Endometrial microvascular endothelial cells (primary cell): ENCODE measurements around the gene COX15. TPM values are rescaled to one million over a fixed set of nuclear protein-coding genes. Genes with fewer than 3 reads are reported as not detected.
"Not testable (repeated sequence)": the region's sequence is repeated elsewhere in the genome, so short reads cannot be mapped to it uniquely, and the experiment has no call there.

Experiments
- in situ Hi-C: cut with HindIII; loops from 2 replicates; pipeline ENCODE4 v1.10.0; 2017; ENCODE audit warnings: low sequenced_read_pairs, low pct_unique_long_range_greater_than_20kb; ENCODE audit errors: inconsistent ontology term
- total RNA-seq: library from RNA; depleted of rRNA; stranded (reverse); fragments of >200 nt; gene quantifications from one replicate; pipeline ENCODE4 v1.2.3, GENCODE V29; 2015; ENCODE audit errors: inconsistent ontology term

The COX15 gene
- total RNA-seq, 1 donor from 2014 or later = 39.1 TPM

DNA sequence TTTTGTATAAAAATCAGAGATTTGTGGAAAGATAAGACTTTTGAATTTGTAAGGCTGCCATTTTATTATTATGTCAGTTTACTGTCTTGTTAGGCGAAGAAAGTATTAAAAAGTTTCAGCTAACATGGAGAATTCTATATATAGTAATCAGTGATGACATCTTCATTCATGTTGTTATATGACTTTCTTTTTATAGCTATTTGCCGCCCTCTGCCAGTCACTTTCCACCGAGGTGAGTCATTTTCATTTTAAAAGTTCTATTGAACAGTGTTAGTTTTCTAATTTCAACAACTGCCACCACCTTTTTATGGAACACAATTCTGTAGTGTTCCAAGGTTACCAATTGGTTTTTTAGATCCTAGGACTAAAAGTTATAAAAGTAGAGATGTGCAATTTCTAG lies 11.9 kb upstream of the COX15 start:
- in situ Hi-C loops = no loop called here

DNA sequence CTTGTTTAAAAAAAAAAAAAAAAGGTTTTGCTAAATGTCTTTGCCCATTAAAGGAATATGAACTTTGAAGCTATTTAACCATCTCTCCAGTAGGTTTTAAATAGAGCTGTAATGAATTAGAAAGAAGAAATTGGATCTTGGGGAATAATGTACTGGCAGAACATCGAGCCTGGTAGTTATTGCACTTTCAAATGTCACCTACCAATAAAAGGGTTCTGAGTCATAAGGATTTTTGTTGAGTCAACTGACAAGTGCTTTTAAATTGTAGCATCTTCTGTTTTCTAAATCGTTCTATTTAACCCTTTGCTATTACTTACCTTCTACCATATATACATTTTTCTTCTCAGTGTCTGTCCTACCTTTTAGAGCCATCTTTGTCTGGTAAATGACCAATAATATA lies 10.8 kb upstream of the COX15 start:
- in situ Hi-C loops = no loop called here

DNA sequence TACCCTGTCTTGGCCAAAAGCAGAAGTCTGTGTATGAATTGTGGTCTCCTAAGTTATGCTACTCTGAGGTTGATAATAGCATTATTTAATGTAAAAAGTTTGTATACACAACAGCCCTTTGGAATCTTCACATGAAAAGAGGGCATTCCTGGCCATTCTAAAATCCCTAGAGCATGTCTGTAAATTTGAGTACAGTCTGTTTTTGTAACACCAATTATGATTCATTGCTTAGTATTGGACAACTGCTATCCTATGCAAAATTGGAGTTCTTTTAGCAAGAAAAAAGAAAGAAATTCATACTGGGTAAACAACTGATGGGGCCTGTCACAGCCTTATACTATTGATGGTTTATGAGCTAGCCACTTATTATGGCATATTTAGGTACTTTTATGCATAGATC lies 10.3 kb upstream of the COX15 start:
- in situ Hi-C loops = no loop called here

DNA sequence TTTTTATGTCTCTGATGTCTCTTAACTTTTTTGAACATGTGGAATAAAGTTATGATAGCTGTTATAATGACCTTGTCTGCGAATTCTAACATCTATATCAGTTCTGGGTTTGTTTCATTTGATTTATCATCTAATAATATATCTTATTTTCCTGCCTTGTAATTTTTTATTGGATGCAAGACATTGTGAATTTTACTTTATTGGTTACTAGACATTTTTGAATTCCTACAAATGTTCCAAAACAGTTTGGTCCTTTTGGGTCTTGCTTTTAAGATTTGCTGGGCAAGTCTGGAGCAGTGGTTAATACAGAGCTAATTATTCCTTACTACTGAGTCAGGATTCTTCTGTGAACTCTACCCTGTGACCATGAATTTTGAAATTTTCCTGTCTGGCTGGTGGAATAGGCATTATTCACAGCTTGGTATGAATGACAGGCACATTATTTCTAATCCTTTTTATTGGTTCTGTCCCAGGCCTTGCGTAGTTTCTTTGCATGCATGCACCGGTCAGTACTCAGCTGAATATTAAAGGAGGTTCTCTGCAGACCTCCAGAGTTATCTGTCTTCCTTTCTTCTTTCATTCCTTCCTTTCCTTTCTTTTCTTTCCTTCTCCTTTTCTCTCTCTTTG lies 9.1 kb upstream of the COX15 start:
- in situ Hi-C loops = no loop called here

DNA sequence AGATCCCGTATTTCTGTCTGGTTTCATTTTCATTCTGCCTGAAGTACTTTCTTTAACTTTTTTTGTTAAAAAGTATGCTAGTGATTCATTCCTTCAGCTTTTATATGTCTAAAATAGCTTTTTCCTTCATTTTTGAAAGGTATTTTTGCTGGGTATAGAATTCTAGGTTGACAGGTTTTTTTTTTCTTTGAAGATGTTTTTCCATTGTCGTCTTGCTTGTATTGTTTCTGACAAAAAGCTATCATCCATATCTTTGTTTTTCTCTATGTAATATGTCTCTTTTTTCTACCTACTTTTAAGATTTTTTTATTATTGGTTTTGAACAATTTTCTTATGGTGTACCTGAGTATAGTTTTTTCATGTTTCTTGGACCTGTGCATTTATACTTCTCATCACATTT lies 8.3 kb upstream of the COX15 start:
- in situ Hi-C loops = no loop called here

DNA sequence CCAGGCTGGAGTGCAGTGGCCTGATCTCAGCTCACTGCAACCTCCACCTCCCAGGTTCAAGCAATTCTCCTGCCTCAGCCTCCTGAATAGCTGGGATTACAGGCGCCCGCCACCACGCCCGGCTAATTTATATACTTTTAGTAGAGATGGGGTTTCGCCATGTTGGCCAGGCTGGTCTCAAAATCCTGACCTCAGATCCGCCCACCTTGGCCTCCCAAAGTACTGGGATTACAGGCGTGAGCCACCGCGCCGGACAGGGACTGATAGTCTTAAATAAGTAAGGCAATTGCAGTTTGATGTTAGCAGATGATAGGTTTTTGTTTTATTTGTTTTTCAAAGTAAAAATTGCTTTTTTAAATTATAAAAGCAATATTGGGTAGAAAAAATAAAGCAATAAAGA lies 2.2 kb upstream of the COX15 start:
- in situ Hi-C loops = not testable (repeated sequence)

DNA sequence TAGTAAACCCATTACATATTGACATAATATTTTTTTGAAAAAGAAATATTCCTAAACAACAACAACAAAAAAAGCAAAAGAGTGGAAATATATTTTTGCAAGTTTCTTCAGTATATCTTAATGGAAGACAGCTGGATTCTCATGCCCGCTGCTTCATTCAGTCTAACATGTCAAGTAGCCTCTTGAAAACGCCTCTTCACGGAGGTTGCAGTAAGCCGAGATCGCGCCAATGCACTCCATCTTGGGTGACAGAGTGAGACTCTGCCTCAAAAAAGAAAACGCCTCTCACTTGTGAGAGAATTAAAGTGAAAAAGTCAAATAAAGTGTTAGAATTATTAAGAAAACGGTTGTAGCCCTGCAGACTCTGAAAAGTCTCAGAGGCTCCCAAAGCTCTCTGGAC lies 1.4 kb upstream of the COX15 start:
- in situ Hi-C loops = no loop called here

DNA sequence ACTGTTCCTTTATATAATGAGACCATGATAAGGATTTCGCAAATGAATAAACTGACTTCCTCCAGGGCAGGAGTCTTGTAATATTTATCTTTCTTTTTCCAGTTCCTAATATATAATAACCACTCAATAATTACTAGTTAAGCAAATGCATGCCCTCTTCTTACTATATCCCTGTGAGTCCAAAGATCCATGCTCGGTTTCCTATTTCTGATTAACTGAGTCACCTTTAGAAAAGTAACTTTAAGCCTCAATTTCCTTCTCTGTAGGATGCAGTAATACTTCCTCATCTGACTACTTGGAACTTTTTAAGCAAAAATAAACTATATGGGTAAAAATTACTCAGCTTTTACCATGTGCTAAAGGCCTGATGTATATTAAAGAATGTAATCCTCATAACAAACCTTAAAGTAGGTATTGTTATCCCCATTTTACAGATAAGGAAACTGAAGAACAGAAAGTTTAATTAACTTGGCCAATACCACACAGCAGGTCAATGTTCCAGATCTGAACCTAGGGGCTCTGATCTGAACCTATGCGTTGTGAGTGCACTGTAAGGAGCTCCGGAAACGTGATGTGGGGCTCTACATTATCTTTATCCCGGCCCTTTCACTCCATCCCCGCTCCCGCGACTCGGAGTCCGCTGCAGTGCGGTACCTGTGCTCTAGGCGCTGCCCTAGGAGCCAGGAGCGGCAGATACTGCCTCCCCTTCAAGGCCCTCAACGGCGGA lies 458 bp downstream of the COX15 start:
- in situ Hi-C loops = no loop called here

DNA sequence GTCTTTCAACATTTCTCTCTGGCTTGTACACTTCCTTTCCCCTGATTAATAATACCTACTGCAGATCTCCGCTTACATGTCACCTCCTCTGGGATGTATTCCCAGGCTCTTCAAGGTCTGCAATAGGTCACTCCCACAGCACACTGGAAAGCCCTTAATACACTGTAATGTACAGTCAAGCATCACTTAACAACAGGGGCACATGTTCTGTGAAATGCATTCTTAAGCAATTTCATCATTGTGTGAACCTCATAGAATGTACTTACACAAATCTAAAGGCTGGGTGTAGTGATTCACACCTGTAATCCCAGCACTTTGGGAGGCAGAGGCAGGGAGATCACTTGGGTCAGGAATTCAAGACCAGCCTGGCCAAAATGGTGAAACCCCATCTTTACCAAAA lies 1.9 kb downstream of the COX15 start:
- in situ Hi-C loops = no loop called here

DNA sequence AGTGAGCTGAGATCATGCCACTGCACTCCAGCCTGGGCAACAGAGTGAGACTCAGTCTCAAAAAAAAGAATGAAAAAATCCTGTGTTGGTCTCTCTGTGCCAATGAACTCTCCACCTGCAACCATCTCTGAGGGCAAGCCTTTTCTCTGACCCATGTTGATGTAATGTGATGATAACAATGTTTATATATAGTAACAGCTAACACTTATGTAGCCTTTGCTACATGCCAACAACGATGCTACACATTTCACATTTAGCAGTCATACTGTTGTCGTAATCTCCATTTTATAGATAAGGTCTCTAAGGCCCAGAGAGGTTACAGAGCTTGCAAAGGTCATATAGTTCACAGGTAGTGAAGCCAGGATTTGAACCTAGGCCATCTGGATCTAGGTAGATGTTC lies 11.5 kb downstream of the COX15 start:
- in situ Hi-C loops = no loop called here

DNA sequence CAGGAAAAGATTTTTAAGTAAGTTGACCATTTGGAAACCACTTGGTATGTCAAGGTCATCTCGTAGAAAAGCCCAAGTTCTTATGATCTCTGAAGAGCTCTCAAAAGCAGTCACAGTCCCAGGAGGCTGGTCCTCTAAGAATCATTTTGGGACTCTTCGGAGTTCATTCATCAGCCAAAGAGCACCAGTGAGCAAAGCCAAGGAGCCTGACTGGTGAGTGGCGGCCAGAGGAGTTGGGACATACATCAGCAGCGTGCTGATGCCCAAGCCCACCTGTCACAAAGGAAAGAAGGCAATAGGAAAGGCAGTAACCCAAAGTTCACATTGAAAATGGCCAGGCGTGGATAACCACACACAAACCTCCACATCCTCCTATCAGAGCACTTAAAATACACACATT lies 17.5 kb downstream of the COX15 start:
- in situ Hi-C loops = no loop called here

DNA sequence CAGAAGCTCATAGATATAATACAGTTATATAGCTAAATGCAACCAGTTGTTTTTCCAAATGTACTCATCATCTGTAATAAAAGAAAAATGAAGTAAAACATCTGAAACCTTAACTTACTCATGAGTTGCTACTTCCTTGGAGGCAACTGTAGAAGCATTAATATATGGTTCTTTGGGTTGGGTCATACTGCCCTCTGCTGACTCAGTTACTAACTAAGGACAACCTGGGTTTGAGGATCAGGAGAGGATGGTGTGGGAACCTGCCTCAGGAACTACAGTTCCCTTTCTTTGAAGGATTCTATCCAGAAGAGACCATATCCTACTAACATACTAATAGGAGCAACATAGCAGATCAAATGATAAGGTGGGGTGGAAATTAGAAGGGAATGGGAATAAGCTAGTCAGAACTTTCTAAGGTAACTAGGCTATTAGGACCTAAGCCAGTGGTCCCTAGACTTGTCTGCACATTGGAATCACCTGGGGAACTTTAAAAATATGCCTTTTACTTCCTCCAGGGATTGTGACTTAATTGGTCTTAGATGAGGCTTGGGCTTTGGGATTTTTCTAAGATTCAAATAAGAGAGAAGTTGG lies 20.7 kb downstream of the COX15 start:
- in situ Hi-C loops = no loop called here

DNA sequence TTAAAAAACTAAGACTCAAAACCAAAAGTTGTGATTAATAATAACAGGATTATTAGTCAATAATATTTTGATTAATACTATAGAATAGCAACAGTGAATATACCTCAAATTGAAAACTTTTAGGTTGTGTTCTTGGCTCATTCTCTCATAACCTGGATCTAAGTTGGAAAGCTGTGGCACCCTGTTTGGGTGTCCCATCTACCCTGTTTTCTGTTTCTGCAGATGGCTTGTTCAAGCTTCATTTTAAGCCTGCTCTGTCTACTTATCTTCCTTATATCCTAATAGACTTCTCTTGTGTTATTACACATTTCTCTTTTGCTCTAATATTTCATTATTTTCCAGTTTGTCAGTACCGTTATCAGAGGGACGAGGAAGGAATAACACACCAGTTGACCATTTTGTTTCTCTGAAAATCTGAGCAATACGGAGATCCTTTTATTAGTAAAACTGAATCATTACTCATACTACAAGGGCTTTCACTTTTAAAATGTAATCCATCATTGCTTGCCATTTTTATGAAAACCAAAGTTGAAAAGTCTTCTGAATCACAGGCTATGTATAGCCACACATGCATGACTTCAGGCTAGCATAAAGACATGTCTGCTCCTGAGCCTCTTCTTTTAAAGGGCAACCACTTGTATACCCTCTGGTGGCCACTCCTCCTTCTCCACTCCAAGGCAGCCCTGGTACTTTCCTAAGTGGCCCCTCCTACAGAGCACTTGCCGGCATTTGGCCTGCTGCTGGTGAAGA lies 22.3 kb downstream of the COX15 start:
- in situ Hi-C loops = no loop called here

DNA sequence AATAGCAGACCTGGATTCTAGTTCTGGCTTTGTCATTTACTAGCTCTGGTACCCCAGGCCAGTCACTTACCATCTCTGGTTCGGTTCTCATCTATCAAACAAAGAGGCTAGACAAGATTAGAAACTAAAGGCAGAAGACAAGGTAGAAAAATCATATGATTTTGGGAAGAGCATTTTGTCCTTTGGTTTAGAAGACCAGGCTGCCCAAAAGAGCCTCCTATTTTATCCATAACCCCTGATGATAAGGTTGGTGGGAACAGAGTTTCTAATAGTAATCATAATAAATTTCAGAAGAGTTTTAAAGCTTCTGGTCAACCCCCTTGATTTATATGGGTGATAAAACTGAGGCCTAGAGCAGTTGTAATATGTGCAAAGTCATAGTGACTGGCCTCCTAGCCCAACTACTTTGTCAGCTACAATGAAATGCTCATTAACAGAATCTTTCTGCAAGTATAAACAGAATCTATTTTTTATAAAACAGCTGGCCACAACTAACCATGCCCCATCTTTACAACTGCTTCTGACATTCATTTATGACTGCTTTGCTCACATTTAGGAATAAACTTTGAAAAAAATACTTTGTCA lies 23.4 kb downstream of the COX15 start:
- in situ Hi-C loops = no loop called here

DNA sequence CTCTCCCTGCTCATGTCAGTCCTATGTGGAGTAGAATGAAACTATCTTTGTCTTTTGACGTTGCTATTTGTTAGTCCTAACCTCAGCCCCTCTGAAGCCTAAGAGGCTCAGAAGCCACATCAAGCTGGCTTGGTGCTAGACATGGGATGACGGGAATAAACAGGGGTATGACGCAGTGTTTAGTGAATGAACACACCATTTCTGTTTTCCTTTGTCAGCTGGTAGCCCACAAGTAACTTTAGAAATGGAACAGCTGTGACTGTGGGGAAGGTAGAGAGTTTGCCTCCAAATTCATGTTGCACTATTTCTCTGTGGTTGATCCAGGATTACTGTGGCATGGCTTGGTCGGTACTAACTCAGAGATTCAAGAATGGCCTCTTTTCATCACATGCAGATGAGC lies 31.3 kb downstream of the COX15 start:
- in situ Hi-C loops = no loop called here

DNA sequence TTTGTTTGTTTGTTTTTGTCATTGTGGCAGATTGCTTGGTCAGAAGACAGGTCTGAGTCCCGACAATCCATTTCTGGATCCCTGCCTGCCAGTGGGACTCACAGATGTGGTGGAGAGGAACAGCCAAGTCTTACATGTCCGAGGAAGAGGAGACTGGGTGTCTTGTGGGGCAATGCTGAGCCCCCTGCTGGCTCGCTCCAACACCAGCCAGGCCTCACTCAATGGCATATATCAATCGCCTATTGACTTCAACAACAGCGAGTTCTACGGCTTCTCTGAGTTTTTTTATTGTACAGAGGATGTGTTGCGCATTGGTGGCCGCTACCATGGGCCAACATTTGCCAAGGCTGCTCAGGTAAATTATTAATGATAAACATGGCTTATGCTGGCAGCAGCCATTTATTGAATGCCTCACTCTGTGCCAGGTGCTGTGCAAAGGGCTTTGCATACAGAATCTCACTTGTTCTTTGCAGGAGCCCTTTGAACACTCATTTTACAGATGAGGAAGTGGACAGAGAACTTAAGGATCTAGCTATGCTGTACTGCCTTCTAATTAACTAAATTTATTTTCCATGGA lies 33.3 kb downstream of the COX15 start:
- in situ Hi-C loops = no loop called here

DNA sequence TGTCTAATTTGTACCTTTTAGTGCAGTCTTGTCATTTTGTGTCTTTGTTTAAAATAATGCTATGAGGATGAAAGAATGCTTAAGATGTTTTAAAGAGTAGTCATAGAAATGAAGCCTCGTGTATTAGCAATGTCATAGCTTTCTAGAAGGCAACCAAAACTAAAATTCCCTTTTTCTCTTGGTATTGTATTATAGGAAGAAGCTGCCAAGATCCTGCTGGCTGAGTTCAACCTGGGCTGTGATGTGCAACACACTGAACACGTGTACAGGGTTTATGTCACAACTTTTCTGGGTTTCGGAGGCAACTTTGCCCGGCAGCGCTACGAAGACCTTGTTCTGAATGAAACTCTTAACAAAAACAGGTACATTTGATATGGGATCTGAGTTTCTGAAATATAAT lies 36.2 kb downstream of the COX15 start:
- in situ Hi-C loops = no loop called here

DNA sequence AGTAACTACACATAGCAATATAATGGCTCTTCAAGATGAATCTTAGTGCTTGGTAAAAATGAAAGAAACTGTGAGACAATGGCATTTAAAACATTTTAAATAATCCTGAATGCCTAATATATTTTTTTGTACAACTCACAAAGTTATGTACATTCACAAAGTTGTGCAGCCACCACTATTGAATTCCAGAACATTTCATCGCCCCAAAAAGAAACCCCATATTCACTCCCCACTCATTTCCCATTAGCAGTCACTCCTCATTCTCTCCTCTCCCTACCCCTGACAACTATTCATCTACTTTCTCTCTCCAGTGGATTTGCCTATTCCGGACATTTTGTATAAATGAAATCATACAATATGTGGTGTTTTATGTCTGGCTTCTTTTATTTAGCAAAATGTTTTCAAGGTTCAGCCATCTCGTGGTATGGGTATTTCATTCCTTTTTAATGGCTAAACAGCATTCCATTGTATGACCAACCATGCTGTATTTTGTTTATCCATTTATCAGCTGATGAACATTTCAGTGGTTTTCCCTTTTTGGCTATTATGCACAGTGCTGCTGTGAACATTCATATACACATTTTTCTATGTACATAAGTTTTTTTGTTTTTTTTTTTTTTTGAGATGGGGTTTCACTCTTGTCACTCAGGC lies 37.9 kb downstream of the COX15 start:
- in situ Hi-C loops = no loop called here

DNA sequence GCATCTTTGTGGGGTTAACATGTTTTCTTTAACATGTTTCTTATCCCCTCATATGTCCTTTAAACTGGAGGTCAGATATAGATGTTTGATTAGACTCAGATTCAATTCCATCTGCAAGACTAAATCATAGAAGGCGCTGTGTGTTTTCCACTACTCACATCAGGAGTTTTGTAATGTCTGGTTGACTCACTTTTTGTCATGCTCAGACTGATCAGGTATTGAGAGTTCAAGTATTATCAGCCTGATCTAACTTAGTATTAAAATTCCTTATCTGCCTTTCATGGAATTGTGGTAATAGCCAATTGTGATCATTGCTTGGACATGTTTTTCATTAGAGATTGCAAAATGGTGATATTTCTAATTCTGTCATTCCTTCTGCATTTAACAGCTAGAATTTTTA lies 42.5 kb downstream of the COX15 start:
- in situ Hi-C loops = no loop called here
